HL-60 (cell line): ENCODE results near the gene MTHFSD.

Experiments used
- GABPA ChIP-seq: IDR thresholded peaks from 2 replicates; pipeline ENCODE4 v1.6.1; 2012; ENCODE audit warnings: low read depth
- POLR2AphosphoS5 ChIP-seq: IDR thresholded peaks from 2 replicates; pipeline ENCODE4 v1.6.1; 2012; ENCODE audit warnings: low read depth
- TF ChIP-seq, protein P1 (sequence below): IDR thresholded peaks from 2 replicates; pipeline ENCODE4 v1.6.1; 2012; ENCODE audit warnings: low read depth; ENCODE audit not compliant: insufficient replicate concordance
- TF ChIP-seq, protein P2 (sequence below): IDR thresholded peaks from one replicate; pipeline ENCODE4 v1.5.1; 2011; ENCODE audit warnings: low read length, control low read depth, inconsistent platforms; ENCODE audit not compliant: insufficient read depth

DNA sequence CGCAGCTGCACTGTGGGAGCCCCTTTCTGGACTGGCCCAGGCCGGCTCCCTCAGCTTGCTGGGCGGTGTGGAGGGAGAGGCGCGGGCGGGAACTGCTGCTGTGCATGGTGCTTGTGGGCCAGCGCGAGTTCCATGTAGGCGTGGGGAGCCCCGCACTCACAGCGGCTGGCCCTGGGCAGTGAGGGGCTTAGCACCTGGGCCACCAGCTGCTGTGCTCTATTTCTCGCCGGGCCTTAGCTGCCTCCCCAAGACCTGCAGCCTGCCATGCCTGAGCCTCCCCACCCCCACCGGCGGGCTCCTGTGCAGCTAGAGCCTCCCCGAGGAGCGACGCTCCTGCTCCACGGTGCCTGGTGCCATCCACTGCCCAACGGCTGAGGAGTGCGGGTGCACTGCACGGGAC is 1.7 kb downstream of the MTHFSD start:
- TF ChIP-seq, protein P1, sequence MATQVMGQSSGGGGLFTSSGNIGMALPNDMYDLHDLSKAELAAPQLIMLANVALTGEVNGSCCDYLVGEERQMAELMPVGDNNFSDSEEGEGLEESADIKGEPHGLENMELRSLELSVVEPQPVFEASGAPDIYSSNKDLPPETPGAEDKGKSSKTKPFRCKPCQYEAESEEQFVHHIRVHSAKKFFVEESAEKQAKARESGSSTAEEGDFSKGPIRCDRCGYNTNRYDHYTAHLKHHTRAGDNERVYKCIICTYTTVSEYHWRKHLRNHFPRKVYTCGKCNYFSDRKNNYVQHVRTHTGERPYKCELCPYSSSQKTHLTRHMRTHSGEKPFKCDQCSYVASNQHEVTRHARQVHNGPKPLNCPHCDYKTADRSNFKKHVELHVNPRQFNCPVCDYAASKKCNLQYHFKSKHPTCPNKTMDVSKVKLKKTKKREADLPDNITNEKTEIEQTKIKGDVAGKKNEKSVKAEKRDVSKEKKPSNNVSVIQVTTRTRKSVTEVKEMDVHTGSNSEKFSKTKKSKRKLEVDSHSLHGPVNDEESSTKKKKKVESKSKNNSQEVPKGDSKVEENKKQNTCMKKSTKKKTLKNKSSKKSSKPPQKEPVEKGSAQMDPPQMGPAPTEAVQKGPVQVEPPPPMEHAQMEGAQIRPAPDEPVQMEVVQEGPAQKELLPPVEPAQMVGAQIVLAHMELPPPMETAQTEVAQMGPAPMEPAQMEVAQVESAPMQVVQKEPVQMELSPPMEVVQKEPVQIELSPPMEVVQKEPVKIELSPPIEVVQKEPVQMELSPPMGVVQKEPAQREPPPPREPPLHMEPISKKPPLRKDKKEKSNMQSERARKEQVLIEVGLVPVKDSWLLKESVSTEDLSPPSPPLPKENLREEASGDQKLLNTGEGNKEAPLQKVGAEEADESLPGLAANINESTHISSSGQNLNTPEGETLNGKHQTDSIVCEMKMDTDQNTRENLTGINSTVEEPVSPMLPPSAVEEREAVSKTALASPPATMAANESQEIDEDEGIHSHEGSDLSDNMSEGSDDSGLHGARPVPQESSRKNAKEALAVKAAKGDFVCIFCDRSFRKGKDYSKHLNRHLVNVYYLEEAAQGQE = no peak
- TF ChIP-seq, protein P2, sequence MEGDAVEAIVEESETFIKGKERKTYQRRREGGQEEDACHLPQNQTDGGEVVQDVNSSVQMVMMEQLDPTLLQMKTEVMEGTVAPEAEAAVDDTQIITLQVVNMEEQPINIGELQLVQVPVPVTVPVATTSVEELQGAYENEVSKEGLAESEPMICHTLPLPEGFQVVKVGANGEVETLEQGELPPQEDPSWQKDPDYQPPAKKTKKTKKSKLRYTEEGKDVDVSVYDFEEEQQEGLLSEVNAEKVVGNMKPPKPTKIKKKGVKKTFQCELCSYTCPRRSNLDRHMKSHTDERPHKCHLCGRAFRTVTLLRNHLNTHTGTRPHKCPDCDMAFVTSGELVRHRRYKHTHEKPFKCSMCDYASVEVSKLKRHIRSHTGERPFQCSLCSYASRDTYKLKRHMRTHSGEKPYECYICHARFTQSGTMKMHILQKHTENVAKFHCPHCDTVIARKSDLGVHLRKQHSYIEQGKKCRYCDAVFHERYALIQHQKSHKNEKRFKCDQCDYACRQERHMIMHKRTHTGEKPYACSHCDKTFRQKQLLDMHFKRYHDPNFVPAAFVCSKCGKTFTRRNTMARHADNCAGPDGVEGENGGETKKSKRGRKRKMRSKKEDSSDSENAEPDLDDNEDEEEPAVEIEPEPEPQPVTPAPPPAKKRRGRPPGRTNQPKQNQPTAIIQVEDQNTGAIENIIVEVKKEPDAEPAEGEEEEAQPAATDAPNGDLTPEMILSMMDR = no peak
- no peak for TF ChIP-seq POLR2AphosphoS5
- no peak for TF ChIP-seq GABPA
